Colonic mucosa (tissue), 4 donors: ENCODE measurements around the gene HAND1. TPM values are rescaled to one million over a fixed set of nuclear protein-coding genes. Genes with fewer than 3 reads are reported as not detected.

Experiments used
- DNase-seq: peaks from one replicate; pipeline ENCODE4 v3.0.0-alpha.2; 2020
- H3K27ac ChIP-seq: fragments of 200-600 bp; one replicate; pipeline ENCODE4 v1.8.0; 2021
- H3K27me3 ChIP-seq: fragments of 200-600 bp; one replicate; pipeline ENCODE4 v1.8.0; 2021
- H3K36me3 ChIP-seq: fragments of 200-600 bp; one replicate; pipeline ENCODE4 v1.8.0; 2021
- H3K4me1 ChIP-seq: fragments of 200-600 bp; one replicate; pipeline ENCODE4 v1.8.0; 2021; ENCODE audit warnings: mild to moderate bottlenecking
- H3K4me3 ChIP-seq: fragments of 200-600 bp; one replicate; pipeline ENCODE4 v1.8.0; 2021
- H3K9ac ChIP-seq, 2 donors: one replicate each; pipeline ENCODE4 v1.7.0; 2013; ENCODE audit warnings: control low read depth in 2 of 2, low read depth in 2 of 2, low read length in 2 of 2
- H3K9me3 ChIP-seq: fragments of 200-600 bp; one replicate; pipeline ENCODE4 v1.8.0; 2021
- intact Hi-C: fragments of 100-400 bp; cut with DNase I; formaldehyde crosslinking; loops from one replicate; pipeline ENCODE4 v1.14.1; 2022
- total RNA-seq, 2 donors: library from RNA; stranded (reverse); fragmentation: NEBNext Ultra II Directional in 1 of 2; extraction: Animal tissue kit (Norgen Biotek cat#: 25700) in 1 of 2; gene quantifications; one replicate each; pipeline ENCODE4 v1.2.1, GENCODE V29; 2021
- TF ChIP-seq, protein P1 (sequence below): fragments of 200-600 bp; IDR thresholded peaks from one replicate; pipeline ENCODE4 v1.8.0; 2022; ENCODE audit warnings: antibody characterized with exemption, mild to moderate bottlenecking
- donor health status: healthy.
- donor health status: DM: no; HTN: no; CAD: no.
- donor health status: DM: no; HTN: no; CAD: no.

HAND1 gene
- total RNA-seq, 2 donors from 2014 or later: 4.6 TPM; not detected in 1

GRCh38 chr5:154465169-154465568 lies 12.9 kb downstream of the HAND1 start:
- no peak for DNase-seq
- no peak overlapping the region for H3K4me3 ChIP-seq
- intact Hi-C loops: no loop called here

GRCh38 chr5:154464438-154464837 lies 13.6 kb downstream of the HAND1 start:
- H3K4me1 ChIP-seq: no peaks in the 10 kb centered on the region
- H3K4me3 ChIP-seq: no peak overlapping the region
- no peak overlapping the region for H3K27ac ChIP-seq
- DNase-seq: no peak
- H3K27me3 ChIP-seq: no peaks in the 10 kb centered on the region
- H3K9ac ChIP-seq: no peak overlapping the region
- TF ChIP-seq, protein P1, sequence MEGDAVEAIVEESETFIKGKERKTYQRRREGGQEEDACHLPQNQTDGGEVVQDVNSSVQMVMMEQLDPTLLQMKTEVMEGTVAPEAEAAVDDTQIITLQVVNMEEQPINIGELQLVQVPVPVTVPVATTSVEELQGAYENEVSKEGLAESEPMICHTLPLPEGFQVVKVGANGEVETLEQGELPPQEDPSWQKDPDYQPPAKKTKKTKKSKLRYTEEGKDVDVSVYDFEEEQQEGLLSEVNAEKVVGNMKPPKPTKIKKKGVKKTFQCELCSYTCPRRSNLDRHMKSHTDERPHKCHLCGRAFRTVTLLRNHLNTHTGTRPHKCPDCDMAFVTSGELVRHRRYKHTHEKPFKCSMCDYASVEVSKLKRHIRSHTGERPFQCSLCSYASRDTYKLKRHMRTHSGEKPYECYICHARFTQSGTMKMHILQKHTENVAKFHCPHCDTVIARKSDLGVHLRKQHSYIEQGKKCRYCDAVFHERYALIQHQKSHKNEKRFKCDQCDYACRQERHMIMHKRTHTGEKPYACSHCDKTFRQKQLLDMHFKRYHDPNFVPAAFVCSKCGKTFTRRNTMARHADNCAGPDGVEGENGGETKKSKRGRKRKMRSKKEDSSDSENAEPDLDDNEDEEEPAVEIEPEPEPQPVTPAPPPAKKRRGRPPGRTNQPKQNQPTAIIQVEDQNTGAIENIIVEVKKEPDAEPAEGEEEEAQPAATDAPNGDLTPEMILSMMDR: no peak
- no peaks in the 10 kb centered on the region for H3K9me3 ChIP-seq
- H3K36me3 ChIP-seq: no peaks in the 10 kb centered on the region
- intact Hi-C loops: no loop called here

More at GRCh38 chr5:154465169-154465568, 12.9 kb downstream of the HAND1 start:
- Histone ChIP-seq H3K27ac (no peak overlapping the region), H3K36me3 (no peaks in the 10 kb centered on the region), H3K4me1 (no peaks in the 10 kb centered on the region), H3K9me3 (no peaks in the 10 kb centered on the region), H3K9ac (no peak overlapping the region), H3K27me3 (peaks cover 3% of the 10 kb centered on the region)
- TF ChIP-seq, protein P1: no peak

DNA sequence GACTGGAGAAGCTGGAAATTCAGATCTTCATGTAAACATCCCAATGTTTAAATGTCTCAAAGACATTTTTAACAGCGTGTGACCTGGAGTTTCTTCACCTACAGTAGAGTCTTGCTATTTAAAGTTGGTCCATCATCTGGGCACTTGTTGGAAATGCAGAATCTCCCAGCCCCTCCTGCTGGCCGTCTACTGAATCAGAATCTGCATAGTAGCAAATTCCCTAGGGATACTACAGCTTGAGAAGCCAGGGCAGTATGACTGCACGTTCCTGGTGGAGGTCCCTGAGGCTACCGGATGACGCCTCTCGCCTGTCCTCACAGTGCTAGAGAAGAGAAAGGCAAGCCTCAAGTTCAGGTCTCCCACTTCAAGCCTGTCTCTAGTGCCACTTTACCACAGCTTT lies 16.5 kb downstream of the HAND1 start:
- no peak for DNase-seq
- no peak overlapping the region for H3K27ac ChIP-seq
- H3K4me3 ChIP-seq: no peak overlapping the region
- H3K9ac ChIP-seq: no peak overlapping the region
- H3K9me3 ChIP-seq: no peaks in the 10 kb centered on the region
- TF ChIP-seq, protein P1: no peak
- H3K4me1 ChIP-seq: no peaks in the 10 kb centered on the region
- no peaks in the 10 kb centered on the region for H3K36me3 ChIP-seq
- no peaks in the 10 kb centered on the region for H3K27me3 ChIP-seq
- intact Hi-C loops: no loop called here

GRCh38 chr5:154460172-154460571 lies 17.9 kb downstream of the HAND1 start:
- intact Hi-C loops: no loop called here
- no peaks in the 10 kb centered on the region for H3K4me1 ChIP-seq
- no peak overlapping the region for H3K9ac ChIP-seq
- peaks cover 6% of the 10 kb centered on the region for H3K36me3 ChIP-seq
- H3K4me3 ChIP-seq: no peak overlapping the region
- DNase-seq: no peak
- TF ChIP-seq, protein P1: no peak
- no peak overlapping the region for H3K27ac ChIP-seq
- no peaks in the 10 kb centered on the region for H3K27me3 ChIP-seq
- no peaks in the 10 kb centered on the region for H3K9me3 ChIP-seq

DNA sequence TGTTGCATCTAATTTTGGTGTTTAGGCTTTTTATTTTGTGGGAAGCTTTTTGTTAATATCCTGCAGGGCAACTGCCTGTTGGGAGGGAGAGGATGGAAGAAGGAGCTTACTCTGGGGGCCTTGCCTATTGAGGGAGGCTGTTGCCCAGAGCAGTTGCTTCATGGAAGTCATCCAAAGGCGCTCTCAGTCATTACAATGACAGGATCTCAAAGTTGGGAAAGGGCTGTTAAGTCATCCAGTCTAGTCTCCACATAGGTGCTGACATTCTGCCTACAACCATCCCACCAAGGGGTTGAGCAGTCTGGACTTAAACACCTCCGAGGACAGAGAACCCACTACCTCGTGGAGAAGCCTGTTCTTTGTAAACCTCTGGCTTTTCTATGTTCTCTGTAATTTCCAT lies 19.0 kb downstream of the HAND1 start:
- intact Hi-C loops: no loop called here
- TF ChIP-seq, protein P1: no peak
- Histone ChIP-seq H3K27me3 (no peaks in the 10 kb centered on the region), H3K9ac (no peak overlapping the region), H3K36me3 (peaks cover 6% of the 10 kb centered on the region), H3K9me3 (no peaks in the 10 kb centered on the region), H3K4me3 (no peak overlapping the region), H3K4me1 (no peaks in the 10 kb centered on the region), H3K27ac (no peak overlapping the region)
- DNase-seq: no peak

- DNase-seq: no peak
- no peaks in the 10 kb centered on the region for H3K4me1 ChIP-seq
- peaks cover 6% of the 10 kb centered on the region for H3K36me3 ChIP-seq
- intact Hi-C loops: no loop called here
- H3K9me3 ChIP-seq: no peaks in the 10 kb centered on the region
- H3K27me3 ChIP-seq: no peaks in the 10 kb centered on the region
- no peak overlapping the region for H3K9ac ChIP-seq
- TF ChIP-seq, protein P1: no peak
- H3K27ac ChIP-seq: no peak overlapping the region
- H3K4me3 ChIP-seq: no peak overlapping the region
Observed at GRCh38 chr5:154456540-154456939, 21.5 kb downstream of the HAND1 start.
